AG04450 (cell line): ENCODE measurements around the gene PKDREJ. TPM values are rescaled to one million over a fixed set of nuclear protein-coding genes. Genes with fewer than 3 reads are reported as not detected.

Experiments
- CTCF ChIA-PET: fragments of 300-600, 350-600 bp; formaldehyde crosslinking; extraction: SDS; loops from one replicate; lab custom pipeline; 2022; ENCODE audit warnings: antibody characterized with exemption, inconsistent platforms; lab: Charles Lee
- POLR2A ChIA-PET: fragments of 350-600 bp; formaldehyde crosslinking; extraction: SDS; loops from one replicate; lab custom pipeline; 2021; ENCODE audit warnings: antibody characterized with exemption, inconsistent platforms; lab: Yijun Ruan, JAX
- DNase-seq: peaks from one replicate; pipeline ENCODE4 v3.0.0-alpha.2; 2011; ENCODE audit warnings: low read depth, low spot score
- H3K27ac ChIP-seq: one replicate; pipeline ENCODE4 v1.5.1; 2012; ENCODE audit warnings: low read depth, low read length, control low read depth
- H3K27me3 ChIP-seq: one replicate; pipeline ENCODE4 v1.6.0; 2012; ENCODE audit warnings: low read length; ENCODE audit not compliant: control insufficient read depth, insufficient read depth
- H3K4me3 ChIP-seq: 2 replicates; pipeline ENCODE4 v1.5.1; 2011; ENCODE audit warnings: mild to moderate bottlenecking, low read depth, low read length, control low read depth
- H3K9me3 ChIP-seq: 2 replicates; pipeline ENCODE4 v1.5.1; 2012; ENCODE audit warnings: low read length; ENCODE audit not compliant: control insufficient read depth, insufficient read depth
- CTCF ChIP-seq: IDR thresholded peaks from 2 replicates; pipeline ENCODE4 v1.5.1; 2011; ENCODE audit warnings: low read depth, low read length, control low read depth, inconsistent platforms
- polyA plus RNA-seq: library from polyadenylated mRNA; depleted of rRNA; stranded (reverse); fragments of >200 nt; gene quantifications from 2 replicates; pipeline ENCODE4 v1.2.3, GENCODE V29; 2011

The PKDREJ gene
- polyA plus RNA-seq, 1 experiment = 0.01 TPM

GRCh38 chr22:46286941-46287872 is 24.1 kb upstream of the PKDREJ start:
- Histone ChIP-seq H3K9me3 (peaks cover 7% of the 10 kb centered on the region), H3K27me3 (no peaks in the 10 kb centered on the region), H3K4me3 (no peak overlapping the region), H3K27ac (no peak overlapping the region)
- no peak for TF ChIP-seq CTCF
- ChIA-PET POLR2A (no interaction called here), CTCF (no interaction called here)
- DNase-seq = no peak

GRCh38 chr22:46286006-46286405 is 22.9 kb upstream of the PKDREJ start:
- Histone ChIP-seq H3K4me3 (no peak overlapping the region), H3K27me3 (no peaks in the 10 kb centered on the region), H3K9me3 (no peaks in the 10 kb centered on the region; the same call in 1 of the 2 replicates), H3K27ac (no peak overlapping the region)
- no peak for TF ChIP-seq CTCF
- POLR2A ChIA-PET = interaction anchor here (1.0 kb wide), 1 partner anchor 18 kb away, joined by 3 read pairs; the partner anchor contains the start of gene TTC38
- CTCF ChIA-PET = no interaction called here
- no peak for DNase-seq

- no peak overlapping the region for H3K4me3 ChIP-seq
- no peak for TF ChIP-seq CTCF
- H3K27me3 ChIP-seq = no peaks in the 10 kb centered on the region
- ChIA-PET CTCF (no interaction called here), POLR2A (no interaction called here)
- H3K9me3 ChIP-seq = no peaks in the 10 kb centered on the region
- no peak for DNase-seq
- H3K27ac ChIP-seq = no peak overlapping the region
Observed at GRCh38 chr22:46281866-46282678, 18.9 kb upstream of the PKDREJ start.

GRCh38 chr22:46280999-46281623 is 18.0 kb upstream of the PKDREJ start:
- ChIA-PET POLR2A (no interaction called here), CTCF (no interaction called here)
- no peak overlapping the region for H3K4me3 ChIP-seq
- no peaks in the 10 kb centered on the region for H3K9me3 ChIP-seq
- H3K27ac ChIP-seq = no peak overlapping the region
- no peaks in the 10 kb centered on the region for H3K27me3 ChIP-seq
- no peak for TF ChIP-seq CTCF
- no peak for DNase-seq
